Measurements from ENCODE around the gene CDK11B. TPM values are rescaled to one million over a fixed set of nuclear protein-coding genes. Genes with fewer than 3 reads are reported as not detected.
A peak's percentile ranks its signal among the peaks of the same experiment; 100 is the strongest.
"Not testable (repeated sequence)": the region's sequence is repeated elsewhere in the genome, so short reads cannot be mapped to it uniquely, and the experiment has no call there.

CDK11B gene
- total RNA-seq, 1 donor from 2014 or later, result 28.5 TPM

DNA sequence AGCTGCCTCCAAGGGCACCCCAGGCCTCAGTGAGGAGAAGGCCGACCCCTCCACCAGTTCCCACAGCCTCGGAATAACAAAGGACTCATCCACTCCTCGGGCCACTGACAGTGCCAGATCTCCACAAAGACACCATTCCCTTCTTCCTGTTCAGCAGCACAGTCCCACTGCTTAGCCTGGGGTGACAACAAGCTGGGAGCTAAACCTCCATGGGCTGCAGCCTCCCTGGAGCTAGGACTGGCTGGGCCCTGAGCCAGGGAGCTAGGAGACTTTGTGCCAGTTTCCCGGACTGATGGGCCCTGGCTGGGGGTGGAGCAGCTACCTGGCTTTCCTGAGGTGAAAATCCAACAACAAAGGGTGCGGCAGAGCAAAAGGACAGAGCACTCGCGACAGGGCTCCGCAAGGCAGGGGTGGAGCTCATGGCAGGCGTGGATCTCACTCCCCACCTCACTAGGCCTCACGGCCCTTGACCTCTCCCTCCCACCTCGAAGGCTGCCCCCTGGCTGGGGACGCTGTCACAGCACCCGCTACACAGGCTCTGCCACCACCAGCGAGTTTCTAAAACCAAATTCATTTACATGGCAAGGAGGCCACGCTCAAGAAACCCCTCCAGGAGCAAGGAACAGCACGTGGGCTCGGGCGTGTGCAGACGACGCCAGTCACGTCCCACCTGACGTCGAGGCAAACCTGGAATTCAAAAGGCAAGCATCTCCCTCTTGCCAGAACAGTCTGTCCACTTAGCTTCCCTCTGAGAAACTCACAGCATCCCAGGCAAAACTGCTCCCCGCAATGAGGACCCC lies 20.0 kb upstream of the CDK11B start:
- ChIA-PET CTCF (interaction anchor here (1.2 kb wide), 1 partner anchor 98 kb away, joined by 4 read pairs; no protein-coding TSS in a partner anchor), POLR2A (interaction anchor here (0.7 to 1.8 kb wide), 5 partner anchors 10 to 227 kb away, joined by 3 to 8 read pairs (median 5); partner anchors contain the start of genes MIB2 and NADK)
- ATAC-seq (ENCODE audit: low read depth) (peak; percentile 38), DNase-seq (peak; percentile 34)
- Mint-ChIP-seq H3K27ac (peak overlapping the region; percentile 93), H3K9me3 (no peaks in the 10 kb centered on the region), H3K4me1 (peaks cover 26% of the 10 kb centered on the region), H3K36me3 (ENCODE audit: low read depth) (peaks cover 20% of the 10 kb centered on the region), H3K27me3 (no peaks in the 10 kb centered on the region), H3K4me3 (peak overlapping the region; percentile 78)
- no peak for TF ChIP-seq CTCF (IDR thresholded peaks at IDR 0.05)
- intact Hi-C loops (cut with micrococcal nuclease), result loop anchor here (2.0 to 5.0 kb wide), 2 partner anchors 20 to 61 kb away; partner anchors contain the start of genes CDK11B and MIB2

DNA sequence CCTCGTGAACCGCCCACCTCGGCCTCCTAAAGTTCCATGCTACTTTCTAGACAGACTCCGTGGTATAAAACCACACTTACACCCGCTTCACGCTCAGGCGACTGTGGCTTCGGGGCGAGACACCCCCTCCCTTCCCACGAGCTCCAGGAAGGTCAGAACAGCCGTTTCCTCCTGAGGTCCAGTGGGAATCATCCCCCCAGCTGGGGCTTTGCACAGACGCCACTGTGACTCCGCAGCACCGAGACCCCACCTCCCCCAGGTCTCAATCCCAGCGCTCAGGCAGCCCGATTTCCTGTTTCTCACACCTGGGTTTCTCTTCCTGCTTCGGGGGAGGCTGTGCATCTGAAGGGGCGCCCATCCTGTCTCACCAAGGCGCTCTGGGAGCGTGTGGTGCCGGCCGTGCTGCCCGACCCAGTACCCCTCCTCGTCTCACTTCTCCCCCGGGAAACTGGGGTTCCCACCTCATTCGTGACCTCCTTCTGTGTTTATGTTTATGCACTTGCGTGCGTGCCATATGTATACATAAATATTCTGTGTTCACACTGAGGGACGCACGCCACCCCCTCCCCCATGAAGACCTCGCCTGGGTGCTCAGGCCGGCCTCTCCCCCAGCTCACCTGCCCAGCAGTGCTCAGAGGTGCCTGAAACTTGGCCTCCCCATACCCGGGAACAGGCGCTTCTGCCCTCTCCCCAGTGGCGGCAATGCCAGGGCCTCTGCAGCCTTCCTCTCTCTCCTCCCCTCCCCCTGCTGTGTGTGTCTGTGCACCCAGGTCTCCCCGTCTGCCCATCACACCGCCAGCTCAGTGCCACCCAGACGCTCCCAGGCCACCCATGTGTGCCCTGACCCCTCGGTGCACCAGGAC lies 19.1 kb upstream of the CDK11B start:
- no peak for TF ChIP-seq CTCF (IDR thresholded peaks at IDR 0.05)
- ATAC-seq (ENCODE audit: low read depth) (peak; percentile 73), DNase-seq (peak; percentile 62)
- no peaks in the 10 kb centered on the region for H3K9me3 Mint-ChIP-seq
- peaks cover 15% of the 10 kb centered on the region for H3K36me3 Mint-ChIP-seq (ENCODE audit: low read depth)
- ChIA-PET POLR2A (interaction anchor here (0.6 to 1.8 kb wide), 7 partner anchors 9 to 270 kb away, joined by 3 to 6 read pairs (median 3); partner anchors contain the start of genes MIB2, MRPL20 and NADK), CTCF (interaction anchor here (1.2 kb wide), 1 partner anchor 99 kb away, joined by 4 read pairs; no protein-coding TSS in a partner anchor)
- H3K27me3 Mint-ChIP-seq, result no peaks in the 10 kb centered on the region
- peak overlapping the region; percentile 78 for H3K4me3 Mint-ChIP-seq
- intact Hi-C loops (cut with micrococcal nuclease), result loop anchor here (2.0 to 5.0 kb wide), 2 partner anchors 19 to 61 kb away; partner anchors contain the start of genes CDK11B and MIB2
- H3K27ac Mint-ChIP-seq, result peak overlapping the region; percentile 93
- H3K4me1 Mint-ChIP-seq, result peaks cover 28% of the 10 kb centered on the region

GRCh38 chr1:1676087-1676486 lies 17.3 kb upstream of the CDK11B start:
- H3K27me3 Mint-ChIP-seq; DNase-seq; ATAC-seq (ENCODE audit: low read depth); POLR2A ChIA-PET; H3K27ac Mint-ChIP-seq; H3K4me3 Mint-ChIP-seq; H3K9me3 Mint-ChIP-seq; CTCF ChIA-PET: not testable (repeated sequence)
- intact Hi-C loops (cut with micrococcal nuclease), result loop anchor here (5.0 kb wide), 1 partner anchor 59 kb away; the partner anchor contains the start of gene MIB2
- Mint-ChIP-seq H3K36me3 (ENCODE audit: low read depth) (peaks cover 15% of the 10 kb centered on the region), H3K4me1 (peaks cover 32% of the 10 kb centered on the region)

DNA sequence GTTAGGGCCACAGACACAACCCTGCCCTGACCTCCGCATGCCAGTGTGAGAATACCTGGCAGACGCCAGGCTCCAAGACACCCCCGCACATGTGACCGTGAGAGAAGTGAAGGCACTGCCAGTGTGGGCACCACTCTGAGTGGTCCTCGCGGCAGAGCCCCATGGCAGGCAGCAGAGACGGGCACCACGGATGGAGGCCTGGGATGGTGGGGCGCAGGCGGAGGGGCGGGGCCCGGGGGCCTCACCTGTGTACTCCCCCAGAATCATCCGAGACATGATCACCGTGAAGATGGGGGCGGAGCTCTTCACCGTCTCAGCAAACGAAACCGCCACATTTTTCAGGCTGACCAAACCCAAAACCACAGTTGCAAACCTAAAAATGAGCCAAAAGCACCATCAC lies 16.4 kb upstream of the CDK11B start:
- peaks cover 32% of the 10 kb centered on the region for H3K4me1 Mint-ChIP-seq
- H3K4me3 Mint-ChIP-seq; DNase-seq; POLR2A ChIA-PET; H3K9me3 Mint-ChIP-seq; H3K27me3 Mint-ChIP-seq; ATAC-seq (ENCODE audit: low read depth); CTCF ChIA-PET: not testable (repeated sequence)
- intact Hi-C loops (cut with micrococcal nuclease), result loop anchor here (5.0 kb wide), 1 partner anchor 58 kb away; the partner anchor contains the start of gene MIB2
- H3K36me3 Mint-ChIP-seq (ENCODE audit: low read depth), result peaks cover 21% of the 10 kb centered on the region
- H3K27ac Mint-ChIP-seq, result peak overlapping the region; percentile 69

- H3K27me3 Mint-ChIP-seq; CTCF ChIA-PET; ATAC-seq (ENCODE audit: low read depth); H3K4me3 Mint-ChIP-seq; DNase-seq; H3K9me3 Mint-ChIP-seq; POLR2A ChIA-PET: not testable (repeated sequence)
- Mint-ChIP-seq H3K27ac (peak overlapping the region; percentile 69), H3K36me3 (ENCODE audit: low read depth) (peaks cover 25% of the 10 kb centered on the region), H3K4me1 (peaks cover 32% of the 10 kb centered on the region)
- intact Hi-C loops (cut with micrococcal nuclease), result loop anchor here (5.0 kb wide), 1 partner anchor 58 kb away; the partner anchor contains the start of gene MIB2
Observed at GRCh38 chr1:1674806-1675205, 16.0 kb upstream of the CDK11B start.

- no peak for TF ChIP-seq CTCF (IDR thresholded peaks at IDR 0.05)
- Mint-ChIP-seq H3K27me3 (no peaks in the 10 kb centered on the region), H3K4me3 (no peak overlapping the region), H3K9me3 (no peaks in the 10 kb centered on the region), H3K4me1 (peaks cover 12% of the 10 kb centered on the region), H3K27ac (no peak overlapping the region), H3K36me3 (ENCODE audit: low read depth) (peaks cover 31% of the 10 kb centered on the region)
- CTCF ChIA-PET, result no interaction called here
- ATAC-seq (ENCODE audit: low read depth), result no peak
- no peak for DNase-seq
- POLR2A ChIA-PET, result no interaction called here
- intact Hi-C loops (cut with micrococcal nuclease), result no loop called here
Observed at GRCh38 chr1:1672181-1672965, 13.6 kb upstream of the CDK11B start.
